HG03460 (cell line): Measurements from ENCODE around the gene NAV2.

Source experiments
- ATAC-seq: cut with Tn5 transposase; IDR thresholded peaks from one replicate; pipeline ENCODE4 v1.9.1; 2021; ENCODE audit not compliant: unreplicated experiment

NAV2 gene

DNA sequence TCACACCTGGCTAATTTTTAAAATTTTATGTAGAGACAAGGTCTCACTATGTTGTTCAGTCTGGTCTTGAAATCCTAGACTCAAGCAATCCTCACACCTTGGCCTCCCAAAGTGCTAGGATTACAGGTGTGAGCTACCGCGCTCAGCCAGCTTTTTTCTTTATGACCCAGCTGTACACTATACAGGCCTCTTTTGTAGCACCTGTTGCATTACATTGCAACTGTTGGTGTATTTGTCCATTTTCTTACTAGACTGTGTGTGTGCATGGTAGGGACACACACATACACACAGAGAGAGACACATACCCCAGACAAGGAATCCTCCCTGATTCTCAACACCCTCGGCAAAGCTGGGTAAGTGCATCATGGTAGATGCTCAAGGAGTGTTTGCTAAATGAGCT lies 61.7 kb downstream of the NAV2 start:
- no peak for ATAC-seq

DNA sequence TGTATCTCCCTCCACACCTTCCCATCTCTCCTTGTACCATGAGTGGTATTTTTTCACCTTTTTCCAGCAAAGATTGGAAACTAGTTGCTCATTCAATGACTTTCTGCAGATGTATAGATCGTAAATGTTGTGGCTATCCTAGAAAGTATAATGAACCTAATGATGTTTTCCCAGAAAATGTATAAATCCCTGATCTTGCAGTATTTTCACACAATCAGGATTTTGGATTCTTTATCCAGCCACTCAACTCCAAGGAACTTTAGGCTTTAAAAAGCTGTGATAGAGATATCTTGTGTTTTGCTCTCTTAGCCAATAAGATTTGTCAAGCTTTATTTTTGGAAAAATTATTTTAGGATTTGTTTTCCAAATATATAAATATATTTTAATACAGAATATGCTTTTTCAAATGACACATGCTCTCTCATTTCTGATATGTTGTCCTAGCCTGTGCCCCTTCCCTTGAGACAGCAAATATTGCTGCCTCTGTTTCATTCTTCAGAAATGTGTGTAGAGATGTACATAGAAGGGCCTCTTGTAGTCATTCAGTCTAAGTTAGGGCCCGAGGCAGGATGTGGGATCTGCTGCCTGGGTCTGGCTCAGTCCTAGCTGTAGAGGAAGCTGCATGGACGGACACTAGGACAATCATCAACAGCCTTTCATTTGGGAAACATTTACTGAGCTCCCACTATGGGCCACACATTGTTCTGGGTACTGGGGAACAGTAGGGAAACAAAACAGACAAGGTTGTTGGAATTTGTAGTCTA lies 62.4 kb downstream of the NAV2 start:
- ATAC-seq = no peak

DNA sequence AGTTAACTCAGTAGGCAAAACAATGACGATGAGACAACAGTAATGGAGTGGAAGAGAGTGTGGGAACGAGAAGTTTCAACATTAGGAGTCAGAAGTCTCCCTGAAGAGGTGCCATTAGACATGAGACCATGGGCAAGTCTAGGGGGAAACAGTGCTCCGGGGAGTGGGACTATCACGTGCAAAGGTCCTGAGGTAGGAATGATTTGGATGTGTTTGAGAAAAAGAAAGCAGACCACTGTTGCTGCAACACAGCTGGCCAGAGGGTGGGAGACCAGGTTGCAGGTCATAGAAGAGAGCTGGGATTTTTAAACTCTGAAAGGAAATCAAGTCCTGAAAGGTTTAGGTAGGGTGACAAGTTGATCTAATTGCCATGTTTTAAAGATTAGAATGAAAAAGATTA lies 63.0 kb downstream of the NAV2 start:
- no peak for ATAC-seq

DNA sequence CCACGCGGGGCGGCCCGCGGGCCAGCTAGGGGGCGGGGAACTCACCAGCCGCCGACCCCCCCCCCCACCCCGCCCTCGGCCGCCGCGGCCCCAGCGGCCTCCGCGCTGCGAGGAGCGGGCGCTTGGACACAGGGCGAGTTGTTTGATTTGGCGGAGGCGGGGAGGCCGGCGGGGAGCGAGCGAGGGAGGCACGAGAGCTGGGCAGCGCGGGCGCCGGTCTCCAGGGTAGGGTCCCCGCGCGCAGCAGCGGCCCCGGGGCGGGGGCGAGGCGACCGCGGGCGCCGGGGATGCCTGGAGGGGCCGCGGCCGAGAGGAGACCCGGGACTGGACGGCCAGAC lies 64.4 kb downstream of the NAV2 start:
- ATAC-seq = peak; percentile 29

DNA sequence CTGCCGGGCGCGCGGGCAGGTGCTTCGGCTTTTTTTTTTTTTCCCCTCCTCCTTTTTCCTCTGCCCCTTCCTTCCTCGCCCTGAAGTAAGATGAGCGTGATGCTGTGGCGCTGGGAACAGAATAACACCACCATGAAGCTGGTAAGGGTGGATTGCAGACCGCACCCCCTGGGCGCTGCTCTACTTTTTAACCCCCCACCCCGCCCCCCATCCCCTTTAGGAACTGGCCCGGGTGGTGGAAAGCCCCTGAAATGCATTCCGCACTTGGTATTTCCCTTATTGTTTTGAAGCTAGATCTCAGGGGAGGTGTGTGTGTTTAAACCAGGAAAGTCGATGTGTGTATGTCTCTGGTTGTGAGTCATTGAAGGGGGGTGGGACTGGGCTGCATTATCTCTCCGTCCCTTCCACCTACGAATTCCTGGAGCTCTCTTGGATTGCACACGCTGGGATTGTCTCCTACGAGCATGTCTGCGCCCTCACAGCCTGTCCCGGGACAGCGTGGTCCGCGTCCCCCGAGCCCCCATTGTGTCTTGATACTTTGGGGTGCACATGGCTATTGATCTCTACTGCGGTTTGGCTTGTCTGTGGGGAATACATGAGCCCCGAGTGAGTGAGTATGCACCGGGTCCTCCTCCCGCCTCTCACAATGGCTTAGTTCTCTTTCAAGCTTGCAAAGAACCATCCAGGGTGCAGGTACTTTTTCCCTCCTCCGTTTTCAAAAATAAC lies 64.9 kb downstream of the NAV2 start:
- peak; percentile 73 for ATAC-seq

DNA sequence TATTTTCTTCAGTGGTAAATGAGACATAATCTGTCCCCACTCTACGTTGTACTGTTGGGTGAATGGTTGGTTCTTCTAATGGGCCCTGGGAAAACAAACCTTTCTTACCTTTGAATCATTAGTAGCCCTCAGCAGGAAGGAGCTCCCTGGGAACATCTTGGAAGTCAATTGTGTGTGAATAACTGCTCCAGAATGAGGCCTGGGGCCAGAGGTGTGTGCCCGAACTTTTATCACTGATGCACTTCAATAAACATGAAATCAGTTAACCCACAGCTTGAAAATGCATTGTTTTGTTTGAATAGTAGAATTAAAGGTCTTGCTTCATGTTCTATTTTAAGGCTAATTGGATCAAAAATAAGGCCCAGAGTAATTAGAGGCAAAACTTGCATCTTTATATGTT lies 67.1 kb downstream of the NAV2 start:
- ATAC-seq = no peak

DNA sequence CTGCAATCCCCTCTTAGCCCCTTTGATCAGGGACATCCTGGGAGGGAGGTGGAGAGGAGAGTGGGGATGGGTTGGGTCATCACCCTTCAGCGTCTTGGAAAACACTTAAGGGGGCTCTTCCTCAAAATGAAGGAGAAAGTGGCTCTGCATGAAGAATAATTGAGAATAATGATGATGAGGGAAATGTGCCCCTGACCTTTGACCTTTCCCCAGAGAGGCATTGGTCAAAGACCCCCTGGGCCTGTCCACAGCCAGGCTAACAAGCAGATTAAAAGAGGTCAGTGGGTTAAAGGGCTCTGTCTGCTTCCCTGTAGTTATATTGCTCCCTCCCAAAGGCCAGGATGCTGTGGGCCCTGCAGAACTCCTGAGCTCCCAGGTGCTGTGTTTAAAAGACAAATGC lies 68.7 kb downstream of the NAV2 start:
- ATAC-seq = no peak

DNA sequence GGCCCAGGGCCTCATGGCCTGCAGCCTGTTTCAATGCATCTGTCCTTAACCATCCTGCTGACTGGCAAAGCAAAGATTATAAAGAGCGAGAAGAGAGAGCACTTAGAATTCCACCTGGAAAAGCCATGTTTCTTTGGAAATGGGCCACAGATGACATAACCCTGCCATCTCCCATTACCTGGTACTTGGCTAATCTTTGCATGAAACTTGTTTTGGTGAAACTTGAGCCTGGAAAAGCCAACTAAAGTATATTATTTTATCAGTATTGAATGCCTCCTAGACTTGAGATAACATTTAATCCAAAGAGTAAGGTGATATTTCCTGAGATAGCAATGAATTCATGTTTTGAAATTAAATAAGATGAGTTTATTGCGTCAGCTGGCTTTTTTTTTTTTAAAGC lies 72.6 kb downstream of the NAV2 start:
- no peak for ATAC-seq

DNA sequence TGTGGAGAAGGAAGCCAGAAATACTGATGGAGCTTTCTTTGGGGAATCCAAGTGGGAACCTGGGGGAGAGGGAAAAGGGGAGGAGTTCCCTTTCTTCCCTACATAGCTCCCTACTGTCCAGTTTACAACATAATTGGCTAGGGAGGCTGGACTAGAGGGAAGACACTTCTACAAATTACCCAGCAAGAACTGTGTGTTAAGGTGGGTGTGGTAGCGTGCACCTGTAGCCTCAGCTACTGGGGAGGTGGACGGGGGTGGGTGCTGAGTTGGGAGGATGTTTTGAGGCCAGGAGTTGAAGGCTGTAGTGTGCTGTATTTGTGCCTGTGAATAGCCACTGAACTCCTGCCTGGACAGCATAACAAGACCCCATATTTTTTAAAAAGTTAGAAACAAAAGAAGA lies 74.0 kb downstream of the NAV2 start:
- no peak for ATAC-seq

DNA sequence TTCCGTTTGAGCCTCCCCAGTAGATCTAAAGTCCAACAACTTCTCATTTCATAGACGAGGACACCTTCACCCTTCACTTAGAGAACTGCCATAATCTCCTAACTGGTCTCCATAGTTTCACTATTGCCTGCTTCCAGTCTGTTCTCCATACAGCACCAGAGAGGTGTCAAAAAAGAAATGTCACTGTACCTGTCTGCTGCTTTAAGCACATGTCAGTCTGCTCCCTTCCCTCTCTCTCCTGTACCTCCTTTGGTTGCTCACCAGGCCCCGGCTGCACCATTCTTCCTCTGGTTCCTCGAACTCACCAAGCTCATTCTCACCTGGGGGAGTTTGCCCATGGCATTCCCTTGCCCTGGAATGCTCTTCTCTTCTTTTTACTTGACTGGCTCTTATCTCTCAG lies 75.8 kb downstream of the NAV2 start:
- ATAC-seq = no peak

DNA sequence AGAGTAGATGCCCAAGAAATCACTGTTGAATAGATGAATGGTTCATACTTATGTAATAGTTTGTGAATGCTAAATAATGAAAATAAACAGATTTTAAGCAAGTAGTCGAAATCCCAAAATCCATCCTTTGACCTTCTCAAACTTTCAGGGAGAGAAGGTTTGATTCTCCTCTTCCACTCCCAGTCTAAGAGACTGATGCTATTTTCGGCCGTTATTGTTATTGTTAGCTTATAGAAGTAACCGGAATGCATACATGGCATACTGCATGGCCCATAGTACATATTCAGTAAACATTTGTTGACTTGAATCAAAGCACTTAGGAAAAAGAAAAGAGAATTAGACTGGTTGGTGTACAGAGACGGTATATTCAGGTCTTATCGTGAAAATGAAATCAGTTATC lies 76.6 kb downstream of the NAV2 start:
- no peak for ATAC-seq

DNA sequence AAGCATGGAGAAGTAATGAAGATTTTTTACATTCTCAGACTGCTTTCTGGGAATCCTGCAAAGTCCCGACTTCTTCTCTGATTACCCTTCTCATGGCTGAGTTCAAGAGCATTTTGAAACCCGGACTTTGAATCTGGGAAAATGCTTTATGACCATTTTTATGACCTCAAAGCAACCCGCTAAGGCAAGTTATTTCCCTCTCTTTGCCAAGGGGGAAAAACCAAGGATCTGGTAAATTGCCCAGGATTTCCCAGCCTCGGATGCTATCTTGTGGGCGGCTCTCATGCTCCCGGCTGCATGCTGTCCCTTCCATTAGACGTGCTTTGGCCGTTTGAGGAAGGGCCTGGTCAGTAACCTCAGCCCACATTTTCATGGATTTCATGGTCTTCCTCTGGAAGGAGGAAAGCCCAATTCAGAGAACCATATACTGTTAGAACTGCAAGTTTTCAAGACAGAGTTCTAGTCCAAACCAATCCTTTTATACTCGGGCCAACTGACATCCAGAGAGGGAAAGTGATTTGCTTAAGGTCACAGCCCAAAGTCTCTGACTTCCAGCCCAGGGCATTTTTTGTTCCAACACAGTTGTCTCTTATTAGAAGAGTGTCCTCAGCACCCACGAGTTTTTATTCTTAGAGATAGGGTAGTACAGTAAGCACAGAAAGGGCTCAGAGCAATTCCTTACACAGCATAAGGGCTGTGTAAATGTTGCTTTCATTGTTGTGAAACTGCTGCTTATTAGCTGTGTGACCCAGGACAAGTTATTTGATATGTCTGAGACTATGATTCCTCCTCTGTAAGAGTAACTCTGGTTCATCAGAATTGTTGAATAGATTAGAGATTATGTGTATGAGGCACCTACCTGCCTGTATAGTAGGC lies 77.4 kb downstream of the NAV2 start:
- no peak for ATAC-seq

DNA sequence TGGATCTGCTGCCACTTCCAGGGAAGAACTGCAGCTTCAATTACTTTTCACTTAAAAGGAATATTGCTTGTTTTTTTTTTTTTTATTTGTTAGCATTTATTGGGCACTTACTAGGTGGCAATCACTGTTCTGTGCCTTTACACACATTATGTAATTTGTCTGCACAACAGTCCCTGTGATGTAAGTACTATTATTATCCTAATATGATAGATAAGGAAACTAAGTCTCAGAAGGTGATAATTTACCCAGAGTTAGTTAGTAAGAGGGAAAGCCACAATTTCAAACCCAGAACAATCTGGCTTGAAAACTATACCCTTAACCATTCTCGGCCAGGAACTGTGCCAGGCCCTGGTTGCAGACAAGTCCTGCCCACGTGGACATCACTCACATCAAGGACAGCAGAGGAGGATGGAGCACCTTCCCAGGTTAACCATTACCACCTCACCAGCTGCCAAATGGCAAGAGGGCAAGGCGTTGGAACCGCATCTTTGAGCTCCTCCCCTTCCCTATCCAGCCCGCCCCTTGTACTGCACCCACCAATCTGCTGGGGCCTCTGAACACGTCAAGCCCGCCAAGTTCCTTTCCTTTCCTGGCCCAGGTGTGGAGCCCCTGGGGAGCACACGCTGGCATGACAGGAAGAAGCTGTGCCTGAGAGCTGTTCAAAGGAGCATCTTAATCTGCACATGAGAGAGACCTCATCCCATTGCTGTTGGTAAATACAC lies 78.4 kb downstream of the NAV2 start:
- ATAC-seq = peak; percentile 59

DNA sequence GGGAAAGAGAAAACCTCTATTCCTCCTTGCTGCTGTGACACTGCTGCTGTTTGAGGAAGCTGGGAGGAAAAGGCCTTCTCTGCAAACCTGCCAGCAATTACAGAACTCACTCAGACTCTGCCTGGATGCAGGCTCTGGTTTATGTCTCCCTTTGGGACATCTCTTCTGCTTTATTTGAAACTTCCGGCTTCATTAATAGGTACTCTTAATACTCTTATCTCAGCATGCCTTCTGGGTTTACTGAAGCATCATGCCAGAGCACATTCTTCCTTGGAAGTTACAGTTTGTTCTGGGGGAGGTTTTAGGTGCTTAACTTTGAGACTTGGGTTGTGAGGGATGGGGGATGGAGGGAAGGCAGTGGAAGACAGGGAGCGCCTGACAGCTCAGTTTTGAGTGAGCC lies 79.9 kb downstream of the NAV2 start:
- no peak for ATAC-seq

DNA sequence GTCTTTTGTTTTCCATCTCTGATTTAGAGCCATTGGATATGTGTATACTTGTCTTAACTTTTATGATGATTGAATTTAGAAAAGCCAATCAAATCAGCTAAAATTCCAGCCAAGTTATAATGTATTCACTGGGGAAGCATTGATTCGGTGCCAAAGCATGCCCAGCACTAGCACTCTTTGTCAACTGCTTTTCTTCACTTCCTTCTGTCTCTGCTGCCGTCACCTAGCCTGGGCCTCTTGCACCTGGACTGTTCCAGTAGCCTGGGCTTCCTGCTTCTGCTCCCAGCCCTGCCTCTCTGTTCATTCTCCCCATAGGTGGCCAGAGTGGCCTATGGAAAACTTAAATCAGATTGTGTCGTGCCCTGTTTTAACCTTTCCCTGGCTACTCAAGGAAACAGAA lies 80.7 kb downstream of the NAV2 start:
- no peak for ATAC-seq

DNA sequence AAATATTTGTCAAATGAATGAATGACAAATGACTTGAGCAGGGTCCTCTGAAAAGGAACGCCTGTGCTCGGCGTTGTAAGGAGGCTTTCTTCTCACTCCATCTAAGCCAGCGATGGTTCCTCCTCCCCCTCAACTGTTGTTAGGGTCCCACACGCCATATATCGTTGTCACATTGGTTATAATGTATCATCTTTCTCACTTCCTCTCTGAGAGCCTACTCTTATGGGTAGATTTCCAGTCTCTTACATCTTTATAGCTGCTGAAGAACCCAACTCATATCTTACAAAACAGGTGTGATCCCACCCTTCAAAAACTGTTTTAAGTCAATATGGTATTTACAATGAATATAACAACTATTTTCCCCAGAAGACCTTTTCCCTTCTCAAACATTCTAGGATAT lies 81.5 kb downstream of the NAV2 start:
- no peak for ATAC-seq

DNA sequence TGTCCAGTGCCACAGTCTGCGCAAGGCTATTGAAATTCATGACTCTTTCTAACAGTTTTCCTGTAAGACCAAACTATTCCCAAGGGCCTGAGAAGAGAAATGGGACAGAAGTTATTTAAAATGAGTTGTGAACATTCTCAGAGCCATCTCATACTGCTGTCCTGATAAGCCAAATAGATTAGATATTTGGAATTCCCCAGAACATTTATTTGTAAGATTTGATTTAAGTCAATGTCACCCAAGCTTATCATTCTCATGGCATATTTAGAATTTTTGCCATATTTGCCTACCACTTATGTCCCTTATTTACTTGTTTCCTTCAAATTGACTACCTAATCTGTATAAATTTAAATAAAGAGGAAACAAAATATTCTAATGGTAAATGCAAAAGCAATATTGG lies 82.4 kb downstream of the NAV2 start:
- no peak for ATAC-seq

DNA sequence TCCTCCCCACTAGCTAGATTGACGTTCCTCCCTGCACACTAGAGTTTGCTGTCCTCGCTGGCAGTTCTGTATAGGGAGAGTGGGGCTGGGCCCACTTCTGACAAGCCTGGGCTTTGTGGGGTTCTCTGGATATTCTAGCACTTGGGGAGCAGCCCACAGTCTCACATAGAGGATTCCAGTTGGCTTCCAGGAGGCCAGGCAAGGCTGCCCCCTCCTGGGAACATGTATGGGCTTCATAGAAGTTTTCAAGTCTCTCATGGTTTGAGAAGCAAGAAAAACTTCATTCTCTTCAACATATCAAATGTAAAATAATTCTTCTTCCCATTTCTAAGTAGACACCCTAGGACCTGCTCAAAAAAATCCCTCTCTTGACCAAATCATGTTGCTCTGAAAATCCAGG lies 87.5 kb downstream of the NAV2 start:
- ATAC-seq = no peak

DNA sequence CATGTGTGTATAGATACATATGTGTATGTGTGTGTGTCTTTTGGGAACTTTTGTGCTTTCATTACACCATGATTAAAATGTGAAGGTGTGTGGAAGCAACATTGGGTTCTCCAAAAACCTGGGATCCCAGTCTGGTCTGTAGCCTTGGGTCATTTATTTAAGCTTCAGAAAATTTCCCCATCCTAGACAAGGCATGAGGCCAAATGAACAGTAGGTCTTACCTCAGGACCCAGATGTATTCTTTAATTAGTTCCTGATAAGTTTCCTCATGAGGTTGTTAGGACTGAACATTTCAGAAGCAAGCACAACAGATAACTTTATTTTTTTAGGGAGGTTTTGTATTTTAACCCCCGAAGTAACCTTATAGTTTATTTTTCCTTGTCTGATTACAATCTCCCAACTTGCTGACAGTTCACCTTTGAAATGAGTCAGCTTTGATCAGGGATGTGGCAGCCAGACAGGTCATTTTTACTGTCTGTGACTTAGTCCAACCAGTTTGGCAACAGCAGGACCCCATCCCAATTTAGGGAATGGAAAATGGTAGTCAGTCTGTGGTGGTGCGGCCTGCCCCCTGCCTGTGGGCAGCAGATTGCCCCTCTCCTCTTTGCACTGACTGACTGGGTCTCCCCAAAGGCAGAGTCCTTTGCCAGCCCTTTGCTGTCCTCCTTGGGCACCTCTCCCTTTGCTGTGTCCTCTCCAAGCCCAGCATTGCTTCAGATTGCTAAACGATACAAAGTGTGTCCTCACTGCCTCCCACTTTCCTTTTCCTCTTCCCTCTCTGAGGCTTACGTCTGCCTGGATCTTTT lies 88.3 kb downstream of the NAV2 start:
- no peak for ATAC-seq

DNA sequence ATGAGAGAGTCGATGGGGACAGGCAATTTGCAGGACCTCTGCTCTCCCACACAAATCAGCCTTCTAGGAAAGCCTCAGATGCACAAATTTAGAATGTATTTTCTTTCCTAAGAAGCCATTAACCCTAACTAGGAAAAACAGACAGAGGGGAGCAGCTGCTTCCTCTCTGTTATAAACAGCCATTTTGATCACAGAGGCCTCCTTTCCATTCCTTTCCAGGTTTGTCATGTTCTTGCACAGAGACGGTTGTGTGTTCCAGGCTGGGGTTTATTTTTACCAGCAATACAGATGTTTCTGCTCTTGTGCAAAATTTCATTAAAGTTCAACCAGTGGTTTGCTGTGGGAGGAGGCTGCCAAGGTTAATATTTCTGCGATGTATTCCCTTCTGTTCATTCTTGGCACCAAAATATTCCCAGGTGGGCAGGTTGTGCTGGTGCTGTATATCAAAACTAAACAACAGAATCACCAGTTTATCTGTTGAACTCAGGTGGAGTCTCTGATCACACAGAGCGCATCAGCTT lies 90.2 kb downstream of the NAV2 start:
- no peak for ATAC-seq
